Measurements from ENCODE around the gene LHFPL2. TPM values are rescaled to one million over a fixed set of nuclear protein-coding genes. Genes with fewer than 3 reads are reported as not detected.

Gene LHFPL2
- total RNA-seq, 8 experiments from 2014 or later, result 3.1 to 62.1 (median 8.3) TPM

DNA sequence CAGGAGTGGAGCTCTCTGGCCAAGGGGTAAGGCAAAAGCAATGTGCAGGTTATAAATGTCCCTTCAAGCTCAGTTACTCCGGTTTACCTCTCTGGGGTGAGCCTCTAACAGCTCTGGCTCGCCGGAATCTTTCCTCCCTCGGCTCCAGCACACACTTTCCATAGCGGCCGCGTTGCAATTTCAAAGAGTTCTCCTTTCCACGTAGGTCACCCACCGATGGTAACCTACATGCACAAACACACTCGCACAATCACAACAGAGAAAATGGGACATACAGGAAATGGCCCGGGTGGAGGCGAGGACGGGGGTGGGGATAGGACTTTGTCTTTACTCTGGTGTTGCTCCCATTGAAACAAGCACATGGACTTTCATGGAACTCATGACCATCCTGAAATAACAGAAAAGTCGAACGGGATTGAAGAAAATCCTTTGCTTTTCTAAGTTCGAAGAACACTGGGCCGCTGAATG, 1.2 kb downstream of the LHFPL2 start:
- in situ Hi-C loops (cut with MboI; ENCODE audit: low pct_unique_long_range_greater_than_20kb in 2 of 9, low sequenced_read_pairs in 9 of 9, unreplicated experiment in 9 of 9), result loop anchor here in 1 of 9 experiments (25.0 kb wide), 1 partner anchor 310 kb away; no protein-coding TSS in a partner anchor
- peak in 2 of 8 experiments; percentile 1 to 3 for ATAC-seq (replicated peaks in 6 of 8)
- peak overlapping the region; percentile 50 to 80 (median 59) for H3K4me3 ChIP-seq
- 0 to 20% (median 2%) methylated on average over 3 to 16 of the region's 17 CpGs; no CpG with 5 or more reads in 3 of the 10 experiments for WGBS, 10 experiments
- H3K27ac ChIP-seq, result no peak overlapping the region
- peaks cover 13 to 22% of the 10 kb centered on the region in 2 donors for H3K4me1 ChIP-seq (replicated peaks in 1 of 2)

DNA sequence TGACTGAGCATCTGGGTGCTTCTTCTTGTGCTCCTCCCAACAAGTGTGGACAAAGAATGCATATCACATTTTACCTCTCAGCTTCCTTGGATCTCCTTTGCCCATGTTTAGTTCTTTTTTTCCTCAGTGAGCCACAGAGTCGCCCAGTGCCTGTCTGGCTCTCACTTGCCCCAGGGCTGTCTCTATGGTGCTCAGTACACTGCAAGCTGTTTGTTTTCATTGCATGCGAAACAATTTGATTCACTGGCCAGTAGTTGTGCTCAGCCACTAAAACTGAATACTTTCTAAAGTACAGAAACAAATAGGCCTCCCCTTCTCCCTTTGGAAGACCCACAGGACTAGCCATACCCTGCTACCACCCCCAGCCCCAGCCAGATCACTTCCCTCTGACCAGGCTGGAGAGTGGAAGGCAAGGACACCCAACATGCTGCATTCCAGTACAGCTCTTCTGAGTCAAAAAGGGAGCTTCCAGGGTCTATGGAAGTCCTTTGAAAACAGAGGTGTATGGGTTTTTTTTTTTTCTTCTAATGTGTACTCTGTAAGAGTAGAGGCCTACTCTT, 3.8 kb downstream of the LHFPL2 start:
- in situ Hi-C loops (cut with MboI; ENCODE audit: low pct_unique_long_range_greater_than_20kb in 2 of 9, low sequenced_read_pairs in 9 of 9, unreplicated experiment in 9 of 9), result loop anchor here in 1 of 9 experiments (25.0 kb wide), 1 partner anchor 308 kb away; no protein-coding TSS in a partner anchor
- H3K4me1 ChIP-seq (replicated peaks in 1 of 2), result peaks cover 28 to 31% of the 10 kb centered on the region in 2 donors
- H3K4me3 ChIP-seq, result no peak overlapping the region
- 33 to 100% (median 77%) methylated on average over 1 to 2 of the region's 2 CpGs; no CpG with 5 or more reads in 6 of the 10 experiments for WGBS, 10 experiments
- no peak overlapping the region for H3K27ac ChIP-seq
- peak in 1 of 8 experiments; percentile 20 for ATAC-seq (replicated peaks in 6 of 8)

DNA sequence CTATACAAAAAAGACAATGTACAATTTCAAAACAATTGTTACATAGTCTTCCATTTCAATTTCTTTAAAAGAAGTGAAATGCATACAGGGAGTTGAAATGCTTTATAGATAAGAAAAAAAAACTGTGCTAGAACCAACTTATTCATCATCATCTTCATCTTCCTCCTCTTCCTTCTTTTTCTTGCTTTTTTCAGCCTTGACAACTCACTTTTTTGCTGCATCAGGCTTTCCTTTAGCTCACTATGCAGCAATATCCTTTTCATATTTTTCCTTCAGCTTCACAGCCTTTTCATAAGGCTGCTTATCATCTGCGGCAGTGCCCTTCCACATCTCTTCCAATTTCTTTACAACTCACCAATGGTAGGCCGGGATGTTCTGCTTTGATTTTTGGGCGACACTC, 4.4 kb downstream of the LHFPL2 start:
- in situ Hi-C loops (cut with MboI; ENCODE audit: low pct_unique_long_range_greater_than_20kb in 2 of 9, low sequenced_read_pairs in 9 of 9, unreplicated experiment in 9 of 9), result loop anchor here in 1 of 9 experiments (25.0 kb wide), 1 partner anchor 307 kb away; no protein-coding TSS in a partner anchor
- 68 to 100% (median 97%) methylated on average over 2 to 3 of the region's 3 CpGs for WGBS, 10 experiments

DNA sequence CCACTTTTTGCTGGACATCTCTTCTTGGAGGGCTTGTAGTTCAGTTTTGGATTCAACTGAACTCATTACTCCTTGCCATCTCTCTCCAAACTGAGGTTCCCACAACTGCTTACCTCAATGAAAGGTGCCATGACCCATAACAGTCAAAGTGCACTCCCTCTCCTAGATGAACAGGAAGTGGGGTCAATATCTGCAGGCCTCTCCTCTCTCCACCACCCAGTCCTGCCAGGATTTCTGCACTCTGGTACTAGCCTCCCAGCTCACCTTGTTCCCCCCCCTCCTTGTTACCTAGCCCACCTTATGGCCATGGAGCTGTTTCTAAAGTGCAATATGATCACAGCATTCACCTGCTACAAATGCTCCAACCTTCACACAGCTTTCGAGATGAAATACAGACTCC, 5.9 kb downstream of the LHFPL2 start:
- WGBS, 10 experiments, result 83 to 100% (median 100%) methylated on average over 1 of the region's 1 CpG; no CpG with 5 or more reads in 4 of the 10 experiments
- no peak overlapping the region for H3K27ac ChIP-seq
- in situ Hi-C loops (cut with MboI; ENCODE audit: low pct_unique_long_range_greater_than_20kb in 2 of 9, low sequenced_read_pairs in 9 of 9, unreplicated experiment in 9 of 9), result loop anchor here in 1 of 9 experiments (25.0 kb wide), 1 partner anchor 305 kb away; no protein-coding TSS in a partner anchor
- H3K4me3 ChIP-seq, result no peak overlapping the region
- H3K4me1 ChIP-seq (replicated peaks in 1 of 2), result peaks cover 49 to 50% of the 10 kb centered on the region in 2 donors
- no peak for ATAC-seq (replicated peaks in 6 of 8)

More for the DNA sequence above, 4.4 kb downstream of the LHFPL2 start:
- Histone ChIP-seq H3K4me1 (replicated peaks in 1 of 2) (peaks cover 35 to 36% of the 10 kb centered on the region in 2 donors), H3K27ac (no peak overlapping the region), H3K4me3 (no peak overlapping the region)
- ATAC-seq (replicated peaks in 6 of 8), result no peak

DNA sequence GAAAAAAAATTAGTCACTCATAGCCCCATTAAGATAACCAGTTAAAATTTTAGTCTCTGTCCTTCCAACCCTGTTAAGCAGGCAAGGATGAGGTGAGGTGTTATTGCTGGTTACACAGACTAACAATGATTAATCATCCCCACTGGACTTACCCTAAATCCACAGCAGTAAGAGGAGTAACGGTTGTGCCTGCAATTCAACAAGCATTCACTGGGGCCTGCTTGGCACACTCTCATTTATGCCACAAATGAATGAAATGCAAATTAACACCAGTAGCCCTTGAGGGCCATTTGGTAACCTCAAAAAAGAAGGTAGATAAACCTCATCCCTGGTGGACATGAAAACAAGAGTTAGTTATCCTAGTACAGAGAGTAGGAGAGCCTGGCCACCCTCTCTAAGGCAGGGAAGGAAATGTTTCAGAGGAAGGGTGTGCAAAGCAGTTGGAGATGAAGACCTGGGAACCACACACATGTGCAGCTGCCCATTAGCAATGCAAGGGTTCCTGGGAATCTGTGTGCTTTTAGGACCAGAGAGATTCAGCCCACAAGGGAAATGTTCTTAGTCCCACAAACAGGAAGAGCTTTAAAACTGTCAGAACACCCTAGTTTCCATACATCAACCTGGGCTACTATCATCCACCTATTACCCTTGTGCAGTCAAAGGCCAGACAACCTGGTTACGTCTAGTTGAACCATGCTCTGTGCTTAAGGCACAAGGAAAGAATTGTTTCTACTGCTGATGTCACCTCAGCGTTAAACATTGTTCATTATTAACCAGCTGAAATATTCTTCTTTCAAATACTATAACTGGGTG, 7.7 kb downstream of the LHFPL2 start:
- no peak overlapping the region for H3K4me3 ChIP-seq
- H3K27ac ChIP-seq, result no peak overlapping the region
- 17 to 100% (median 50%) methylated on average over 1 to 3 of the region's 3 CpGs; no CpG with 5 or more reads in 1 of the 10 experiments for WGBS, 10 experiments
- in situ Hi-C loops (cut with MboI; ENCODE audit: low pct_unique_long_range_greater_than_20kb in 2 of 9, low sequenced_read_pairs in 9 of 9, unreplicated experiment in 9 of 9), result loop anchor here in 1 of 9 experiments (25.0 kb wide), 1 partner anchor 304 kb away; no protein-coding TSS in a partner anchor
- ATAC-seq (replicated peaks in 6 of 8), result peak in 3 of 8 experiments; percentile 5 to 52 (median 12)
- peaks cover 37 to 41% of the 10 kb centered on the region in 2 donors for H3K4me1 ChIP-seq (replicated peaks in 1 of 2)

DNA sequence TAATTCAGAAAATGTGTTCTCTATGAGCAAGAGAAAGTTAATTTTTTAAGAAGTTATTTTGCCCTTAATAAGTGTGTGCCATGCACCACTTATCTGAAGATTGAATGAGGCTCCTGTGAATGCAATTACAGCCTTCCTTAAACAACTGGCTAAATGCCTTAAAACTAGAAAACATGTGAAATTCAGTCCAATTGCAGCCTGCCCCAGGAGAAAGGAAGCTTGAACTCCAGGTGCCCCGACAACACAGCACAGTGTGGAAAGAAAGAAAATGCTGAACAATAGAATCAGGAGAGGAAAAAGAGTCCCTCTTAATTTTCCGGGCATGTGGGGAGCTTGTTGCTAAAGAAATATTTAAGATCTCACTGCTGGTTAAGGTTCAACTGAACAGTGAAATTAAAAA, 8.8 kb downstream of the LHFPL2 start:
- Histone ChIP-seq H3K4me1 (replicated peaks in 1 of 2) (peaks cover 36 to 41% of the 10 kb centered on the region in 2 donors), H3K4me3 (no peak overlapping the region), H3K27ac (no peak overlapping the region)
- no peak for ATAC-seq (replicated peaks in 6 of 8)
- whole genome bisulfite sequencing, 10 experiments, result 7 to 82% (median 17%) methylated on average over 1 to 2 of the region's 2 CpGs; no CpG with 5 or more reads in 1 of the 10 experiments
- in situ Hi-C loops (cut with MboI; ENCODE audit: low pct_unique_long_range_greater_than_20kb in 2 of 9, low sequenced_read_pairs in 9 of 9, unreplicated experiment in 9 of 9), result loop anchor here in 1 of 9 experiments (25.0 kb wide), 1 partner anchor 302 kb away; no protein-coding TSS in a partner anchor

DNA sequence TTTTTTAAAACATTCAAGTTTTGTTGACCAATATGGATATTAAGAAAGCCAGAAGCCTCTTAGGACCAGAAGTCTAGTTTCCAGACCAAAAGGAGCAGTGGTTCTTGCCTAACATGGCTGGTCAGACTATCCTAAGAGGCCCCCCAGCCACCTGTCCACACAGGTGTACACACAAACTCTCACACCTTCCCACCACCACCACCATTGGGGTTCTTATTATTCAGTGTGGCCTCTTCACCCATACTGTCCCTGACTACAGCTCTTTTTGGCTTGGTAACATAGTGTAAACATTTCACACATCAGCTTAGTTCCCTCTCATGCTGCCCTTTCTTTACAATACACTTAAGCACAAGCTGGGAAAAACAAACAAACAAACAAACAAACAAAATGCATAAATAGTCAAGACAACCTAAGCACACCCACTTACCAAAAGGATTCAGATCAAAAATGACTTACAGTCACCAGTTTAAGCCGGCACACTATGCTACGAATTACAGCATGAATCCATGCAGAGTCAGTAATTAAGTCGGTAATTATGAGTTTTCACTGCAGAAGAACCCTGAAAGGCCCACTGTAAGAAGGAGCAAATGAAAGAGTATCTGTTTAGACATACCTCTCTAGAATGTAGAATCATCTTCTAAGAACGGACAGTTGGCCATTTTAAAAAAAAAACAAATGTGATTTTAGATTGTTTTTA, 9.5 kb downstream of the LHFPL2 start:
- no peak for ATAC-seq (replicated peaks in 6 of 8)
- no peak overlapping the region for H3K4me3 ChIP-seq
- WGBS, 10 experiments, result 13 to 80% (median 72%) methylated on average over 1 to 4 of the region's 4 CpGs
- no peak overlapping the region for H3K27ac ChIP-seq
- H3K4me1 ChIP-seq (replicated peaks in 1 of 2), result peaks cover 33 to 41% of the 10 kb centered on the region in 2 donors
- in situ Hi-C loops (cut with MboI; ENCODE audit: low pct_unique_long_range_greater_than_20kb in 2 of 9, low sequenced_read_pairs in 9 of 9, unreplicated experiment in 9 of 9), result loop anchor here in 1 of 9 experiments (25.0 kb wide), 1 partner anchor 302 kb away; no protein-coding TSS in a partner anchor

DNA sequence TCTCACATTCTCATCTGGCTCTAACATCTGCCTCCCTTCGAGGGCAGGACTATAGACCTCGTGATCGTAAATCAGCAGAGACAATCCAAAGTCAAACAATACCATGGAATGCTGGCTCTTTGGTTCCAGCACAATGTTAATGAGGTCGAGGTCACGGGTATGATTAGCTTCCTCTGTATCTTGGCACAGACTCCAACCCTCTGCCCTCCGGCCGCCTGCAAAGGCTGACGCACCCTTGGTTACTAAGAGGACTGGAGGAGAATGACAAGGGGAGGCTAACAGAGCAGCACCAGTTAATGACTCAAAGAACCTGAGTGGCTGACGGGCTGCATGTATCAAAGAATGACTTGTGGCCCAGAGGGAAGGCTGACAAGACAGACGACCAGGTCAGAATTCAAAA, 10.1 kb downstream of the LHFPL2 start:
- peak; percentile 86 to 100 (median 99) for ATAC-seq (replicated peaks in 6 of 8)
- no peak overlapping the region for H3K4me3 ChIP-seq
- WGBS, 10 experiments, result 0 to 19% (median 0%) methylated on average over 1 to 10 of the region's 10 CpGs; no CpG with 5 or more reads in 1 of the 10 experiments
- in situ Hi-C loops (cut with MboI; ENCODE audit: low pct_unique_long_range_greater_than_20kb in 2 of 9, low sequenced_read_pairs in 9 of 9, unreplicated experiment in 9 of 9), result loop anchor here in 1 of 9 experiments (25.0 kb wide), 1 partner anchor 301 kb away; no protein-coding TSS in a partner anchor
- H3K27ac ChIP-seq, result no peak overlapping the region
- H3K4me1 ChIP-seq (replicated peaks in 1 of 2), result peaks cover 33 to 41% of the 10 kb centered on the region in 2 donors

DNA sequence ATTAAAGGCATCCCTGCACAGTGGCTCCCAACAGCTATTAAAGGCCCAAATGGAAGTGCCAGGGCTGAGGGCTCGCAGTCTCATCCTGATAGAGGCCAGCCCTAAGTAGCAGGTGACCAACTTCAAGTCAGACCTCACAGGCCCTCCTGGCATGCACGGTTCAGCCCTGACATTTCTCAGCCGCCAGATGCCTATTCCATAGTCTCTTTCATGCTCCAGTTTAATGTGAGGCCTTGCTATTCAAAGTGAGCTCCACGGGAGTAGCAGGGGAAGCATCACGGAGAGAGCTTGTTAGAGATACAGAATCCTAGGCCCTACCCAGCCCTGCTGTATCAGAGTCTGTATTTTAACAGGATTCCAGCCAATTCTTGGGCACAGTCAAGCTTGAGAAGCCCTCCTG, 11.1 kb downstream of the LHFPL2 start:
- WGBS, 10 experiments, result 51 to 100% (median 72%) methylated on average over 1 to 4 of the region's 5 CpGs; no CpG with 5 or more reads in 4 of the 10 experiments
- in situ Hi-C loops (cut with MboI; ENCODE audit: low pct_unique_long_range_greater_than_20kb in 2 of 9, low sequenced_read_pairs in 9 of 9, unreplicated experiment in 9 of 9), result loop anchor here in 1 of 9 experiments (25.0 kb wide), 1 partner anchor 300 kb away; no protein-coding TSS in a partner anchor
- Histone ChIP-seq H3K27ac (no peak overlapping the region), H3K4me1 (replicated peaks in 1 of 2) (peaks cover 33 to 41% of the 10 kb centered on the region in 2 donors), H3K4me3 (no peak overlapping the region)
- ATAC-seq (replicated peaks in 6 of 8), result no peak

DNA sequence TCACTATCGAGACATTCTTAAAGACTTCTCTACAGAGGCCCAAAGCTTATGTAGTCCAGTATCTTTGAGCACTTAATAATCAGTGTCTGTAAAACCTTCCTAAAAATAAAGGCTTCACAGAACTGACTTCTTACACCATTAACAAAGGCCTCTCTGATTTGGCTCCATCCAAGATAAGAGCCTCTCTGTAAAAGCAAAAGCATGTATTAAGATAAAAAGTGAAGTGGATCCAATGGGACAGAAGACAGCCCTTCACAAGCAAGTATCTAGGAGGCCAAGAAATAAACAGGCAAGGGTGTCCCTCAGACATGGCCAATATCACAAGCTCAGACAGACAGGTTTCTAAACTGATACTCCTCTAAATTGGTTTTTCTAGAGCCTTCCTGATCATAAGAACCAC, 11.9 kb downstream of the LHFPL2 start:
- H3K27ac ChIP-seq, result no peak overlapping the region
- 88 to 100% (median 100%) methylated on average over 1 of the region's 1 CpG; no CpG with 5 or more reads in 3 of the 10 experiments for WGBS, 10 experiments
- in situ Hi-C loops (cut with MboI; ENCODE audit: low pct_unique_long_range_greater_than_20kb in 2 of 9, low sequenced_read_pairs in 9 of 9, unreplicated experiment in 9 of 9), result loop anchor here in 1 of 9 experiments (25.0 kb wide), 1 partner anchor 299 kb away; no protein-coding TSS in a partner anchor
- H3K4me3 ChIP-seq, result no peak overlapping the region
- H3K4me1 ChIP-seq (replicated peaks in 1 of 2), result peaks cover 33 to 41% of the 10 kb centered on the region in 2 donors
- no peak for ATAC-seq (replicated peaks in 6 of 8)

DNA sequence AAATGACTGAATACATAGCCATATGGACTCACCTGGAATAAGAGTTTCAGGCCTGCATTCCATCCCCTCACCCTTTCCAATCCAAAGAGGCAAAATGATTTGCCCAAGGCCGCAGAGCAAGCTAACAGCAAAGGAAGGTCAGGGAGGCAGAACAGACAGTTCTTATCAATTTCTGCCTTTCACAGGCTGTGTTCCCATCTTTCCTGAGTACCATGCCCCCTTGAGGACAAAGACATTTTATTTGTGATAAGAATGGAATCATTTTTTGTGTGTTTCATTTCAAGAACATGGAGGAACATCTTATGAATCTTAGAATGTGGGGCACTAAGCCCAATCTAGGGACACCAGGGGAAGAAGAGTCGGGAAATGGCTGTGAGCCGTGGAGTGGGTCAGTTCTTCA, 13.9 kb downstream of the LHFPL2 start:
- in situ Hi-C loops (cut with MboI; ENCODE audit: low pct_unique_long_range_greater_than_20kb in 2 of 9, low sequenced_read_pairs in 9 of 9, unreplicated experiment in 9 of 9), result loop anchor here in 1 of 9 experiments (25.0 kb wide), 1 partner anchor 297 kb away; no protein-coding TSS in a partner anchor
- ATAC-seq (replicated peaks in 6 of 8), result no peak
- 40 to 100% (median 100%) methylated on average over 1 to 3 of the region's 3 CpGs; no CpG with 5 or more reads in 3 of the 10 experiments for WGBS, 10 experiments
- no peak overlapping the region for H3K27ac ChIP-seq
- H3K4me3 ChIP-seq, result no peak overlapping the region
- peaks cover 22 to 24% of the 10 kb centered on the region in 2 donors for H3K4me1 ChIP-seq (replicated peaks in 1 of 2)

DNA sequence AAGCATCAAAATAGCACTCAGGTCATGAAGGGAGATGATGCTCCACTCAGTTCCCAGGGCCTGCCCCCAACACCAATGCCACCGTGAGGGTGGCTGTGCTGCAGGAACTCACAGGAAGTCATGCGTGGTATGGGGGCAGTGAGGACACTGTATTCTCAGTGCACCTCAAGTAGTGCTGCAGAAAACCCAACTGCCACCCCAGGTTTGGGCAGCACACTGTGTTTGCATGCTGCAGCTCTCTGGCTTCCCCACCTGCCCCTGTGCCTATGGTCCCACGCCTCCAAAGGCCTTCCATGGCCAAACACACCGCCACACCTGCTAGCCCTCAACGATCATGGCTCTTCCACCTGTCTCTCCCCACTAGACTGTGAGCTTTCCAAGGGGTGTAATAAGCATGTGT, 14.3 kb downstream of the LHFPL2 start:
- peaks cover 18 to 22% of the 10 kb centered on the region in 2 donors for H3K4me1 ChIP-seq (replicated peaks in 1 of 2)
- in situ Hi-C loops (cut with MboI; ENCODE audit: low pct_unique_long_range_greater_than_20kb in 2 of 9, low sequenced_read_pairs in 9 of 9, unreplicated experiment in 9 of 9), result loop anchor here in 1 of 9 experiments (25.0 kb wide), 1 partner anchor 297 kb away; no protein-coding TSS in a partner anchor
- WGBS, 10 experiments, result 79 to 100% (median 89%) methylated on average over 1 to 4 of the region's 5 CpGs; no CpG with 5 or more reads in 4 of the 10 experiments

More for the DNA sequence above, 14.3 kb downstream of the LHFPL2 start:
- no peak overlapping the region for H3K4me3 ChIP-seq
- no peak for ATAC-seq (replicated peaks in 6 of 8)
- H3K27ac ChIP-seq, result no peak overlapping the region

All from motor neuron (in vitro differentiated cells).